GM19397 (cell line): Measurements from ENCODE around the gene SHROOM3.

Experiments
- ATAC-seq: cut with Tn5 transposase; IDR thresholded peaks from one replicate; pipeline ENCODE4 v1.9.1; 2021; ENCODE audit warnings: mild to moderate bottlenecking, moderate library complexity; ENCODE audit not compliant: unreplicated experiment

Gene SHROOM3

GRCh38 chr4:76737180-76737579 is 302.2 kb downstream of the SHROOM3 start:
- no peak for ATAC-seq

- ATAC-seq, result no peak
These were observed 302.7 kb downstream of the SHROOM3 start for GRCh38 chr4:76737771-76738085.

DNA sequence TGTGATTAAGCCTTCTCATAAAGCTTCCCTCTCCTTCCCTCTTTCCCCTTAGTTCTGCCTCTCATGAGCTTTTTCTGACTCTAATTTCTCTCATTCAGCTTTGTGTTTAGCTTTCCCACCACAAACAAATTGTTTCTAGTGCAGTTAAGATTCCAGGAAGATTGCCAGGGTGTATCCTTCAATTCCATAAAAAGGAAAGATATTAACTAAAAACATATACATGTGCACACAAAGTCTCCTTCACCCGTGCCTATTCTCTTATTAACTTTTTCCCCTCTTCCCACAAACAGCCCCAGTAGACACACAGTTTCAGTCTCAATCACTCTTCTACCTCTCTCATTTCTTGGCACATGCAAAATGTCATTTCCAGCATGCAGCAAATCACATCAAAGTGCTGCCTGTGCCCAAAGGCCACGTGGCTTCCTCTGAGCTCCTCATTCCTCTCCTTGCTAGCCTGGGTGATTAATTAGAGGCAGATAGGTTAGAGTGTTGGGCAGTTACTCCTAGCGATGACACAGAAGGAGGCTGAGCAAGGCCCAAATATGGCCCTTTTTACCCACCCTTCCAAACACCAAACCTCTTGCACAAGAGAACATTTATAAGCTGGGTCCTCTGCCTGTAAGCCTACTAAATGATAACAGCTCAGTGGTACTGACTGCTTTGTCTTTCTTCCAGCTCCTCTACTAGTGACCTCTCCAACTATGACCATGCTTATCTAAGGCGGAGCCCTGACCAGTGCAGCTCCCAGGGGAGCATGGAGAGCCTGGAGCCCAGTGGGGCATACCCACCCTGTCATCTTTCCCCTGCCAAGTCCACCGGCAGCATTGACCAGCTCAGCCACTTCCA is 303.3 kb downstream of the SHROOM3 start:
- ATAC-seq, result no peak

- ATAC-seq, result no peak
These were observed 305.2 kb downstream of the SHROOM3 start for GRCh38 chr4:76740192-76740591.

DNA sequence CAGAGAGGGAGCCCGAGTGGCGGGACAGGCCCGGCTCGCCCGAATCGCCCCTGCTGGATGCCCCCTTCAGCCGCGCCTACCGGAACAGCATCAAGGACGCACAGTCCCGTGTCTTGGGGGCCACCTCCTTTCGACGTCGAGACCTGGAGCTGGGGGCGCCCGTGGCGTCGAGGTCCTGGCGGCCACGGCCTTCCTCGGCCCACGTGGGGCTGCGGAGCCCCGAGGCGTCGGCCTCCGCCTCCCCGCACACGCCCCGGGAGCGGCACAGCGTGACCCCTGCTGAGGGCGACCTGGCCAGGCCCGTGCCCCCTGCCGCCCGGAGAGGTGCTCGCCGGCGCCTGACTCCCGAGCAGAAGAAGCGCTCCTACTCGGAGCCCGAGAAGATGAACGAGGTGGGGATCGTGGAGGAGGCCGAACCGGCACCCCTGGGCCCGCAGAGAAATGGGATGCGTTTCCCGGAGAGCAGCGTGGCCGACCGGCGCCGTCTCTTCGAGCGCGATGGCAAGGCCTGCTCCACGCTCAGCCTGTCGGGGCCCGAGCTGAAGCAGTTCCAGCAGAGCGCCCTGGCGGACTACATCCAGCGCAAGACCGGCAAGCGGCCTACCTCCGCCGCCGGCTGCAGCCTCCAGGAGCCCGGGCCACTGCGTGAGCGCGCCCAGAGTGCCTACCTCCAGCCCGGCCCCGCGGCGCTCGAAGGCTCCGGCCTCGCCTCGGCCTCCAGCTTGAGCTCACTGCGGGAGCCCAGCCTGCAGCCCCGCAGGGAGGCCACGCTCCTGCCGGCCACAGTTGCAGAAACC is 306.0 kb downstream of the SHROOM3 start:
- no peak for ATAC-seq

- ATAC-seq, result no peak
These were observed 306.6 kb downstream of the SHROOM3 start for GRCh38 chr4:76741663-76742020.

- ATAC-seq, result no peak
These were observed 309.4 kb downstream of the SHROOM3 start for GRCh38 chr4:76744241-76744921.

GRCh38 chr4:76745240-76745639 is 310.2 kb downstream of the SHROOM3 start:
- no peak for ATAC-seq

GRCh38 chr4:76747563-76747962 is 312.5 kb downstream of the SHROOM3 start:
- ATAC-seq, result no peak

DNA sequence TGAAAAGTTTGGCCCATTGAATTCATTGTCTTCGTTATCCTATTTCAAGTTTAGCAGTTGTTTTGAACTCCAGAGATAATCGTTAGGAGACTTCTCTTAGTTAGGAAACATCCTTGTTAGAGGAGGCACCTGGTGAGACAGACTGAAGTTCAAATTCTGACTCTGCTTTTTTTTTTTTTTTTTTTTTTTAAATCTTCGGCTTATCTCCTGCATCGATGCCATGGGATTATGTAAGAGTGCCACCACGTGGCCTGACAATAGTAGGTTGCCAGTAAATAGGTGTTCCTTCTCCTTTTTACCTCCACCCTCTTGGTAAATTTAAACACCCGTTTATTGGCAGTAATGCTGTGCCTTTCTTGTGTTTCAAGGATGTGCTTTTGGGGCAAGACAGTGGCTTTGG is 313.6 kb downstream of the SHROOM3 start:
- ATAC-seq, result no peak

DNA sequence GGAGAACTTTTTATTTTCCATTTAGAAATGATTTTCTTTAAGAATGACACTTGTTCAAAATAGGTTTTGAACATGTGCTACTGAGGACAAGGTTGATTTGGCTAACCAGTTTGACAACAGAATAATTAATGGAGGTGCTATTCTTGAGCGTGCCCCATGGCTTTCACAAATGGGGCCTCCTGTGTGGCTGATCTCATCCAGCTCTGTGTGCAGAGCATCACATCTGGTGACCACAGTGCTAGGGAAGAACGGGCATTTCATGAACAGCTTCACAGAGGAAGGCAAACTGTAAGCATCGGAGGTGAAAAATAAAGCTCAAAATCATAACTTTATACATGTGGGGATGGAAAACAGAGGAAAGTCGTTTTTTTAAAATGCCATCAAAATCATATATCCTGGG is 314.3 kb downstream of the SHROOM3 start:
- ATAC-seq, result no peak

GRCh38 chr4:76750716-76751115 is 315.7 kb downstream of the SHROOM3 start:
- no peak for ATAC-seq

GRCh38 chr4:76751612-76752343 is 316.7 kb downstream of the SHROOM3 start:
- no peak for ATAC-seq

DNA sequence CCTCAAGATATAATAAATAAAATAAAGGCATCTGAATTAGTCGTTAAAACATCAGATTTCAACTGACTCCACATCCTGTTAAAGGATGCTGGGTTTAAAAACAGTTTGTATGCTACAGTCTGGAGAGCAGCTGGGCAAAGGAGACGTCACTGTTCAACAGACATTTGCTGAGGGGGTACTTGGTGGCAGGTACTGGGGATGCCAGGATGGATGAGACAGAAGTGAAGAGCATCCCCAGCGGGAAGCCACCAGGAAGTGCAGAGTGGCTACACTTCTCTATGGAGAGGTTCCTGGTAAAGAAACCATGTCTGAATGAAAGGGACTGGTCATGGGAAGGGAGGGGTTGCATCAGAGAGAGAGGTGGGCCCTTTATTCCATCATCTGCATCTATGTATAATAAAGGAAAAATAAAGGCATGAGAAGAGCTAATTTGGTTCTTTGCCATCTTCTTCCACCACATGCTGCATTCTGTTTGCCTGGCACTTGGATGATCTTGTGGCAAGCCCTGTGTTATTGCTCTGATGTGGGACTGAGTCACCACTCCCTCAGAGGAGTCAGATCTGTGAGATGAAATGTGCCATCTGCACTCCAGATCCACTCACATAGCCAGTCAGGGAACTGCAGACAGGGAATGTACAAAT is 318.0 kb downstream of the SHROOM3 start:
- no peak for ATAC-seq

DNA sequence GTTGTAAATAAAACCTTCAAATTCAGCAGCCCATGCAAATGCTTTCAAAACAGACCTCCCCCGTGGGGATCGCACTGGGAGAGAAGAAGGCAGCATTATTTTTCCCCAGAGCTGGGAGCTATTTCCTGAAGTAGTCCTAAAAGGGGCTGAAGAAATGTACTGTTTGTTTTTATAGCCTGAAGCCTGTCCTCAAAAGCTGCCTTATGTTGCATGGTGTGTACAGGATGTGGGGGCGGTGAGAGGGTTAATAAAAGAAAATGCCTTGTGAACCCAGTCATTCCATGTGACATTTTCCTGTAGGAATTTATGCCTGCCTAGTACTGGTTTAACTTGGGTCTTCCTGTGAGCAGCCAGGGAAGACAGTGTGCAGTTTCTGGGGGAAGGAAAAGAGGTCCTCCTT is 318.8 kb downstream of the SHROOM3 start:
- ATAC-seq, result no peak

- ATAC-seq, result no peak
These were observed 319.4 kb downstream of the SHROOM3 start for GRCh38 chr4:76754439-76754838.

DNA sequence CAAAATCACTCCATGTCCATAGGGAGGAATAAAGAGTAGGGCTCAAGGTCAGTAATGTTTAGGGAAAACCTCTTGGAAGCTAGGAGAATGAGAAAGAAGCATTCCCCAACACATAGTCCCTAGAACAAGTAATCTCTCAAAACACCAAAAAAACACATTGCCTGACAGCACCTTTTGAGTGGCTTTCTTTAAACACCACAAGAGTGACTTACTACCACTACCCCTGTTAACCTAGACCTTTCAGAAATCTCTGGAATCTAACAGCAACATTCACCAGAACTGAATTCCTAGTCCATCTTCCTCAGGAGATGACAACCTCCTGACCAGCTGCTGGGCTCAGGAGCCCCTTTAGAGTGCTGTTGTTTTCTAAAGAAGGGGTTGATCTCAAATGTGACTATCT is 320.7 kb downstream of the SHROOM3 start:
- no peak for ATAC-seq

GRCh38 chr4:76756416-76756815 is 321.4 kb downstream of the SHROOM3 start:
- no peak for ATAC-seq

DNA sequence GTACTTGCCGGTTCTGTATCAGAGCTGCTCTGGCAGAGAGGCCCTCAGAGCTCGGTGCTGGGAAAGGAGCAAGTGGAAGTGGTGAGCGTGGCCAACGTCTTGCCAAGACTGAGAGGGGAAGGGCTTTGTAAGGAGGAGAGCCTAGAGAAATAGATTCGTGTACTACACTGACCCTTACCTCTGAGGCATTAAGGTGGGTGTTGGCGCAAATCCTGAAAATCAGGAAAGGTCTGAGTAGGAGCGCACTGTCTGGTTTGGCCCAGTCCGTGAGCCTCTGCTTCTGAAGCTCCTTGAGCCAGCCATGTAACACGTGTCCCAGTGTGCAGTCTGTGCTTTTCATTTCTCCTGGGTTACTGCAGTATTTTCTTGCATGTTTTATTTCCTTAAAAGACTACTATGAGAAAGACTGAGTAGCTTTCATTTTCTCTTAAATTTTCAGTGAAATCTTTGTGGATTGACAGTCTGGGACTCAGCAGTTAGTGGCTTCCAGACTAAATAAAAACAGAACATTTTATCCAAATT is 322.4 kb downstream of the SHROOM3 start:
- ATAC-seq, result no peak

- ATAC-seq, result no peak
These were observed 323.4 kb downstream of the SHROOM3 start for GRCh38 chr4:76758290-76758882.
